GM18858 (cell line): ENCODE results near the gene GPR132.
"Not testable (repeated sequence)": the region's sequence is repeated elsewhere in the genome, so short reads cannot be mapped to it uniquely, and the experiment has no call there.

Experiments used
- ATAC-seq: cut with Tn5 transposase; IDR thresholded peaks from one replicate; pipeline ENCODE4 v1.9.1; 2021; ENCODE audit not compliant: unreplicated experiment

The GPR132 gene

DNA sequence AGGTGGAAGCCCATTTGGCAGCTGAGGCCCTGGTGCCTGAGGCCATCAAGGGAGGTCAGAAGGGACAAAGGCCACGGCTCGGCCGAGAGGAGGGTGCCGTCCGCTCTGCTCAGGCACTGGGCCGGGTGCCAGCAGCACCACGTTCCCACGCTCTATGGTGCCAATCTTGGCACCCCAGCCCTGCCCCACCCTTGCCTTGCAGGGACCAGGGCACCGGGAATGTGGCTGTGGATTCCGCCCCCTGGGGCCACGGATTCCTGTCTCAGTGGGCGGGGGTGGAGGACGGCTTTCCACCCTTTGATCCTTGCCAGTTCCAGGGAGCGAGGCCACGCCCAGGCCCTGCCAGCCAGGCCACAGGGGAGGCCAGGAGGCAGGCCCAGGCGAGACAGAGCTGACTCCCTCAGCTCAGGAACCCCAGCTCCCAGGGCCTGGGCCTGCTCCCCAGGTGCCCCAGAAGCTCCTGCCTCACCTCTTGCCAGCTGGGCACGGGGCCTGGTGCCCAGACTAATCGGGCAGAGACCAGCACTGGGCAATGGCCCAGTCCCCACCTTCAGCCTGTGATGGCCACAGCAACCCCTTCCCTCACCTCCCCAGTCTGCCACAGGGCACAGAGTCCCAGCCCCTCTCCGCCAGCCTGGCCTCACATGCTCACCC lies 26.4 kb upstream of the GPR132 start:
- ATAC-seq, result no peak

- no peak for ATAC-seq
Observed at GRCh38 chr14:105091054-105091516, 25.9 kb upstream of the GPR132 start.

- ATAC-seq, result no peak
Observed at GRCh38 chr14:105090493-105091053, 25.3 kb upstream of the GPR132 start.

DNA sequence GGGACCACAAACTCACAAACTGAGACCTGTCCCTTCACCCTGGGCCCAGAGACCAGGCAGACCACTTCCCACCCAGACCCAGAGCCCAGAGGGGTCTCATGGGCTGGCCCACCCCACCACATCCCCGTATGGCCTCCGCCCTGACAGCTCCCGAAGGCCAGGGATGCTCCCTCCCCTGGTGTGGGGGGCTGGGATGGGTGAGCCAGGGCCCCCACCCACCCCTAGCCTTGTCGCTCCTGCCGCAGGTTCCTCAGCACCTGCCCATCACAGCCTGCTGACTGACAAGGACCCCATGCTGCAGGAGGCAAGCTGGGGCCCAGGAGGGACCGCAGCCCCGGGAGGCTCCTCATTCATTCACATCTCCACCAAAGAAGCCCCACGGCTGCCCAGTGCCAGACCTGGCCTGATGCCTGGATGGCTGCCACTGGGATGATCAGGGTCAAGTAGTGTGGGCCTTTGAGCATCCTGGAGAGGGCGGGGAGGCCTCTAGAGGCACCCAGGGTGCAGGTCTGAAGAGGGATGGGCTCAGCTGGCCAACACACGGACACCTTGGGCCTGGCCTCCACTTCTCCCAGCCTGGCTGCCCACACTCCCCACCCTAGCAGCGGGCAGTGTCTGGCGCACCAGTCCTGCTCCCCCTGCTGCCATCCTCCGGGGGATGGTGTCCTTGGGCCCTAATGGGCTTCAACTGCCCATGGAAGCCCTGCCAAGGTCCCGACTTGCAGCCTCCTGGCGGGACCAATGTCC lies 24.7 kb upstream of the GPR132 start:
- no peak for ATAC-seq

GRCh38 chr14:105088812-105089745 lies 23.8 kb upstream of the GPR132 start:
- ATAC-seq, result no peak

GRCh38 chr14:105087963-105088811 lies 23.0 kb upstream of the GPR132 start:
- no peak for ATAC-seq

DNA sequence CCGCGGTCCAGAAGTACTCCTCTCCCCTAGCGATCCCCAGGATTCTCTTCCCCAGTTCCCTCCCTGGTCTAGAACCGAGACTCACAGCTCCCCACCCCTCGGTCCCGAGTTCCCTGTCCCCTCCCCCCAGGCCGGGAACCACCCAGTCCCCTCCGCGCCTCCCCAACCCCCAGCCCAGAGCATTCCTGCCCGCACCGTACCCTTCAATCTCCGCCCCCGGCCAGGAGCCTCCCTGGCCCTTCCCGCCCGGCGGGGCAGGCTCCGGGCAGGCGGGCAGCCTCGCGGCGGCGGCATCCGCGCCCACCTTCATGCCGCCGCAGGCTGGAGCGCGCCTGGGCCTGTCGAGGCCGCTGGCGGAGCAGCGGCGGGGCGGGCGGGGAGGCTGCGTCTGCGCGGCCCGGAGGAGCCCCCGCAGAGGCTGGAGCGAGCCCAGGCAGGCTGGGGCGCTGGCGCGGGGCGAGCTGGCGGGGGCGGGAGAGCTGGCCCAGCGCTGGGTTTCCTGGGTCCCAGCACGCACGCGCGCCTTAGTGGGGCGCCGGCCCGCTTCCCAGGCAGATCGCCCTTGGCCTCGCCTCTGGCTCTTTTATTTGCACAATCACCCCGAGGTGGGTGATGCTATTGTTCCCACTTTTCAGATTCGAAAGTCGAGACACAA lies 22.2 kb upstream of the GPR132 start:
- no peak for ATAC-seq

DNA sequence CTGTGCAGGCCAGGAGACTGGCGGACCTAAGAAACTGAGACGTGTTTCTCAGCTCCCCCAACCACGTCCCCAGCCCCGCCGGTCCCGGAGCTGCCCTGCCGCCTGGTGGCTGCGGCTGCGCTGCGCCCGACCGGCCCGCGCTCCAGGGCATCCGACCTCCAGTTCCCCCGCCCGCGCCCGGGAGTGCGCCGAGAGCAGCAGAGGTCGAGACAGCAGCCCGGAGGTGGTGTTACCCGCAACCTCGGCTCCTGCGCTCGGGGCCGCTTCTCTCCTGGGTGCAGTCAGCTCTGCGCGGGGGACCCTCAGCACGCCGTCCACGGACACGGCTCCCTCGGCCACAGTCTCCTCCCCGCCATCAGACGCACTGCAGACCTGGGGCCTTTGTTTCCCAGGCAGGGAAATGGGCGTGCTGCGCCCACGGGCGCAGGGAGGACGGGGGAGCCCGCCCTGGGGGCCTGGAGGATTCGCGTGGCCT lies 21.6 kb upstream of the GPR132 start:
- peak; percentile 53 for ATAC-seq

DNA sequence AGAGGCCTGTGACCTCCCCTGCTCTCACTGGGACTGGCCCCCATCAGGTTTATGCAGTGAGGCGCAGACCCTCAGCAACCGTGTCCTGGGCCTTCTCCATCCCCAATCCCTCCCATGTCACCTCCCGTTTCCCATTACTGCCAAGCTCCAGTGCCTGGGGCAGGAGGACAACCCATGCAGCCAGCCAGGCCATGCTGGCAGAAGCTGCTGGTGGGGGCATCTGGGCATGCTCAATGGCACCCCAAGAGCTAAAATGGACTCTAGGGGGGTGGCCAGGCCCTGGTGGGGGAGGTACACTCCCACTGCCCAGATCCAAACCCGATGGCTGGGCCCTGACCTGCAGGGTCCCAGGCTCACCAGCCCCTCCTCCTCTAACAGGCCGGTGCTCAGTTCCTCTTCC lies 20.5 kb upstream of the GPR132 start:
- no peak for ATAC-seq

GRCh38 chr14:105084741-105085571 lies 19.7 kb upstream of the GPR132 start:
- no peak for ATAC-seq

DNA sequence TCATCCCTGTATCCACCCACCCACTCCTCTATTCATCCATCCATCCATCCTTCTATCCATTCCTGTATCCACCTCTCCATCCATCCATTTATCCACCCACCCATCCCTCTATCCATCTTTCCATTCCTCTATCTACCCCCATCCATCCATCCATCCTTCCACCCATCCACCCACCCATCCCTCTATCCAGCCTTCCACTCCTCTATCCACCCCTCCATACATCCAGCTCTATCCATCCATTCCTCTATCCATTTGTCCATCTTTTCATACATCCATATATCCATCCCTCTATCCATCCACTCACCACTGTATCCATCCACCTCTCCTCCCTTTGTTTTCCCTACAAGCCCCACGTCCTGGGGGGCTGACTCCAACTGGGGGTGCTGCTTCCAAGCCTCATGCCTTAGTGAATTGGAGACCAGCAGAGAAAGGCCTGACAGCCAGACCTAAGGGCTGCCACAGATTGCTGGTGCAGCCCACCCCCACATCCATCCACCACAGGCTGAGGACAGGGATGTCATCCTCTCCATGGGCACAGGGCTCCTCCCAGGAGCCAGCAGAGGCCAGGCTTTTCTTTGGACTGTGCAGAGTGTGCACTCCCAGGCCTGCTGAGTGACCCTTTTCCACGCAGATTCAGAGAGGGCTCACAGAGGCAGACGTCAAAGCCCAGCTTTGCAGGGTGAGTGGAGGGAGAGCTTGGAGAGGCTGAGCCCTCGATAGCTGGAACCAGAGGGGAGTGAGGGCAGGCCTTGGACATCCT lies 18.9 kb upstream of the GPR132 start:
- ATAC-seq, result no peak

DNA sequence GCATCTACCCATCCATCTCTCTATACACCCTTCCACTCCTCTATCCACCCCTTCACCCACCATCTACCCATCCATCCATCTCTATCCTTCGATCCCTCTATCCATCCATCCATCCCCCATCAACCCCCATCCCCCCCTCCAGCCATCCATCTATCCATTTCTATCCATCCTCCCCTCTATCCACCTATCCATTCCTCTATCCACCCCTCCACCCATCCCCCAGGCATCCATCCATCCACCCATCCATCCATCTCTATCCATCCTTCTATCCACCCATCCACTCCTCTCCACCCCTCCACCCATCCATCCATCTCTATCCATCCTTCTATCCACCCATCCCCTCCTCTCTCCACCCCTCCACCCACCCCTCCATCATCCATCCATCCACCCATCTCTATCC lies 17.5 kb upstream of the GPR132 start:
- no peak for ATAC-seq

DNA sequence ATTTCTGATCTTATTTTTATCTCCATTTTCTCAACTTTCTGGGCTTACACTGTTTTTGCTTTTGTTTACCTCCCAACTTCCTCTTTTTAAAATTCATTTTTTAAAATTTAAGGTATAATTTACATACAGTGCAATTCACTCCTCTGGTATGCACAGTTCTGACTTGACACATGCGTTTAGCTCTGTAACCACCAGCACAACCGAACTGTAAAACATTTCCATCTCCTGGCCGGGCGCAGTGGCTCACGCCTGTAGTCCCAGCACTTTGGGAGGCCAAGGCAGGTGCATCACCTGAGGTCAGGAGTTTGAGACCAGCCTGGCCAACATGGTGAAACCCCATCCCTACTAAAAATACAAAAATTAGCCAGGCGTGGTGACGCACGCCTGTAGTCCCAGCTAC lies 16.2 kb upstream of the GPR132 start:
- not testable (repeated sequence) for ATAC-seq

DNA sequence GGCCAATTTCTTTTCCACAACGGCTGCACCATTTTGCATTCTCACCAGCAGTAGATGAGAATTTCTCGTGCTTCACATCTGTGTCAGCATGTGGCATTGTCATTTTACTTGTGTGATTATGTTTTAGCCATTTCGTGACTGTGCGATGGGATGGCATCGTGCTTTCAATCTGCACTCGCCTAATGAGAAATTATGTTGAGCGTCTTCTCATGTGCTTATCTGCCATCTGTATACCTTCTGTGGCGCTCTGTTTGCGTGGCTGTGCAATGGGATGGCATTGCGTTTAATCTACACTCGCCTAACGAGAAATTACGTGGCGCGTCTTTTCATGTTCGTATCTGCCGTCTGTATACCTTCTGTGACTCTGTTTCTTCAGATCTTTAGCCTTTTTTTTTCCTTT lies 14.9 kb upstream of the GPR132 start:
- ATAC-seq, result no peak

- no peak for ATAC-seq
Observed at GRCh38 chr14:105078294-105078693, 13.1 kb upstream of the GPR132 start.

- no peak for ATAC-seq
Observed at GRCh38 chr14:105077649-105077995, 12.4 kb upstream of the GPR132 start.

- no peak for ATAC-seq
Observed at GRCh38 chr14:105076805-105077648, 11.8 kb upstream of the GPR132 start.
